CD8-positive, alpha-beta memory T cell (primary cell): ENCODE measurements around the gene MAGEA8. TPM values are rescaled to one million over a fixed set of nuclear protein-coding genes. Genes with fewer than 3 reads are reported as not detected.

ENCODE experiments used
- CTCF ChIA-PET: fragments of 350-600 bp; sonication (Branson Sonifier 250); formaldehyde crosslinking; loops from one replicate; lab custom pipeline; 2021; ENCODE audit warnings: antibody characterized with exemption; lab: Charles Lee
- POLR2A ChIA-PET: fragments of 350-600 bp; sonication (Branson Sonifier 250); formaldehyde crosslinking; loops from one replicate; lab custom pipeline; 2021; ENCODE audit warnings: antibody characterized with exemption; lab: Charles Lee
- DNase-seq, 5 donors: peaks; one replicate each; pipeline versions ENCODE4 v3.0.0 to v3.0.0-alpha.2; 2020 to 2022; ENCODE audit warnings: mixed read lengths in 1 of 5
- H3K27ac ChIP-seq: one replicate; pipeline ENCODE4 v1.7.0; 2013; ENCODE audit warnings: low read depth, mild to moderate bottlenecking, low read length, moderate library complexity
- H3K27me3 ChIP-seq: 2 replicates; pipeline ENCODE4 v1.7.0; 2013; ENCODE audit warnings: low read length, mild to moderate bottlenecking; ENCODE audit not compliant: insufficient read depth, poor library complexity, severe bottlenecking
- H3K36me3 ChIP-seq: 2 replicates; pipeline ENCODE4 v1.7.0; 2013; ENCODE audit warnings: mild to moderate bottlenecking, low read length, moderate library complexity; ENCODE audit not compliant: insufficient read depth
- H3K4me1 ChIP-seq: 2 replicates; pipeline ENCODE4 v1.7.0; 2013; ENCODE audit warnings: mild to moderate bottlenecking, low read length, moderate library complexity; ENCODE audit not compliant: insufficient read depth
- H3K4me3 ChIP-seq: 2 replicates; pipeline ENCODE4 v1.7.0; 2013; ENCODE audit warnings: mild to moderate bottlenecking, low read length
- H3K9me3 ChIP-seq: 2 replicates; pipeline ENCODE4 v1.7.0; 2013; ENCODE audit warnings: mild to moderate bottlenecking, low read length
- H3K27ac Mint-ChIP-seq, 8 donors: one replicate each; pipeline ENCODE4 v1.8.0; 2020 to 2021; ENCODE audit warnings: mixed read lengths in 8 of 8, mild to moderate bottlenecking in 6 of 8, inconsistent platforms in 3 of 8, moderate library complexity in 3 of 8
- H3K27me3 Mint-ChIP-seq, 2 donors: one replicate each; pipeline ENCODE4 v1.8.0; 2020 to 2021; ENCODE audit warnings: mixed read lengths in 2 of 2, mild to moderate bottlenecking in 1 of 2, moderate library complexity in 1 of 2
- H3K36me3 Mint-ChIP-seq, 3 donors: one replicate each; pipeline ENCODE4 v1.8.0; 2020 to 2021; ENCODE audit warnings: mixed read lengths in 3 of 3, inconsistent platforms in 1 of 3, mild to moderate bottlenecking in 1 of 3
- H3K4me1 Mint-ChIP-seq, 3 donors: one replicate each; pipeline ENCODE4 v1.8.0; 2020 to 2021; ENCODE audit warnings: mixed read lengths in 3 of 3, inconsistent platforms in 1 of 3, mild to moderate bottlenecking in 1 of 3
- H3K4me3 Mint-ChIP-seq, 7 donors: one replicate each; pipeline ENCODE4 v1.8.0; 2020 to 2021; ENCODE audit warnings: mixed read lengths in 7 of 7, mild to moderate bottlenecking in 6 of 7, moderate library complexity in 4 of 7, inconsistent platforms in 2 of 7
- H3K9me3 Mint-ChIP-seq, 5 donors: one replicate each; pipeline ENCODE4 v1.8.0; 2020 to 2022; ENCODE audit warnings: mixed read lengths in 5 of 5, mild to moderate bottlenecking in 3 of 5, moderate library complexity in 2 of 5, inconsistent platforms in 1 of 5
- polyA plus RNA-seq: library from polyadenylated mRNA; unstranded; fragments of 300-500 nt; fragmentation: Illumina TruSeq; gene quantifications from one replicate; pipeline ENCODE4 v1.2.3, GENCODE V29; 2021
- total RNA-seq, 2 experiments: library from RNA; stranded (reverse); gene quantifications; one replicate each; pipeline ENCODE4 v1.2.3, GENCODE V29; 2021

MAGEA8 gene
- total and polyA plus RNA-seq, 3 experiments from 2014 or later, result not detected

DNA sequence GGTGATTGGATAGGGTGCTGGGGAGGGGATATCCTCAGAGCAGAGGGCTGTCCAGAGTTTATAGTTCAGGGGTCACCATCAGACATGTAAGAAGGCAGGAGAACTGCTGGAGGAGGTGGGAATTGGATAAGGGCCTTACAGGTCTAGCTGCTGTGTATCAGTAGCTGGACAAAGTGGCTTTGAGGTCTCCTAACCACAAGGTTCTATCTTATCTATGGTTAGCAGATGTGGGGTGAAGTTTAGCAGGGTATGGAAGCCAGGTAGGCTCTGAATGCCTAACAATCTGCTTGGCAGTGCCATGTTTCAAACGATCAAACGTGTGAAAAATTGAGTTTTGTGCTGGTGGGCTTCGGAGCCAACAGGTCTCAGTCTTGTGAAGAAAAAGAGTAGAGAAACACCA, 32.1 kb upstream of the MAGEA8 start:
- Mint-ChIP-seq H3K27me3 (peaks cover 0 to 13% of the 10 kb centered on the region in 2 donors), H3K9me3 (peaks cover 0 to 3% (median 0%) of the 10 kb centered on the region in 5 donors), H3K4me1 (no peaks in the 10 kb centered on the region), H3K27ac (no peak overlapping the region), H3K36me3 (no peaks in the 10 kb centered on the region), H3K4me3 (no peak overlapping the region)
- H3K9me3 ChIP-seq, result no peaks in the 10 kb centered on the region
- POLR2A ChIA-PET, result no interaction called here
- H3K27me3 ChIP-seq, result no peaks in the 10 kb centered on the region
- no peaks in the 10 kb centered on the region for H3K36me3 ChIP-seq
- no peak for DNase-seq
- CTCF ChIA-PET, result no interaction called here
- H3K27ac ChIP-seq, result no peak overlapping the region
- H3K4me3 ChIP-seq, result no peak overlapping the region
- H3K4me1 ChIP-seq, result no peaks in the 10 kb centered on the region

DNA sequence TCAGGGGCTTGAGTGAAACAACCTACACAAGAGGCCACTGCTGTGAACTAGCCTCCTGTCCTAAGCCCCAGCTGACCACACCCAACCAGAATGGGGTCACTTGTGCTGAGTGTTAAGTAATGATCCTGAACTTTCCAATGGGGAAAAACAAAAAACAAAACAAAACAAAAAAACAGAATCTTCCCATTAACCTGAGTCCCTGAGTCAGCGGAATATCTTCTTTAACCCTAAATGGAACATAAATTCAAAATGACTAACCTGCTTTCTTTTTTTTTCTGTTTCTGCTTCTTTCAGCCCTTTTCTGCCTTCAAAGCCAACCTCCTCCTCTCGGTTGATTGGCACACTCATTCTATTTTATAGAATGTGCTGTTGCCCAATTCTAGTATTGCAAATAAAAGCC, 31.2 kb upstream of the MAGEA8 start:
- peaks cover 0 to 15% of the 10 kb centered on the region in 2 donors for H3K27me3 Mint-ChIP-seq
- H3K36me3 Mint-ChIP-seq, result no peaks in the 10 kb centered on the region
- no peak for DNase-seq
- Histone ChIP-seq H3K27me3 (no peaks in the 10 kb centered on the region), H3K27ac (no peak overlapping the region), H3K36me3 (no peaks in the 10 kb centered on the region), H3K4me3 (no peak overlapping the region), H3K9me3 (no peaks in the 10 kb centered on the region), H3K4me1 (no peaks in the 10 kb centered on the region)
- ChIA-PET CTCF (no interaction called here), POLR2A (no interaction called here)
- no peak overlapping the region for H3K4me3 Mint-ChIP-seq
- no peaks in the 10 kb centered on the region for H3K4me1 Mint-ChIP-seq
- H3K9me3 Mint-ChIP-seq, result peaks cover 0 to 3% (median 0%) of the 10 kb centered on the region in 5 donors
- H3K27ac Mint-ChIP-seq, result no peak overlapping the region

DNA sequence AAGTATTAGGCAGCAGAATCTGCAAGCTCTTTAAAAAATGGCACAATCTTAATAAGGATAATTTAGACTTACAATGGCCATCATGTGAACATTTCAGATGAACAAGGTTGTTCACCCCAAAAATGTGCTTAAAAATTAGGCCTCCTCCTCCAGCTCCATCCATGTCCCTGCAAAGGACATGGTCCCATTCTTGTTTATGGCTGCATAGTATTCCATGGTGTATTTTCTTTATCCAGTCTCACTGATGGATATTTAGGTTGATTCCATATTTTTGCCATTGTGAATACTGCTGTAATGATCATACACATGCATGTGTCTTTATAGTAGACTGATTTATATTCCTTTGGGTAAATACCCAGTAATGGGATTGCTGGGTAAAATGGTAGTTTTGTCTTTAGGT, 29.1 kb upstream of the MAGEA8 start:
- Mint-ChIP-seq H3K36me3 (no peaks in the 10 kb centered on the region), H3K27ac (no peak overlapping the region), H3K4me1 (no peaks in the 10 kb centered on the region), H3K4me3 (no peak overlapping the region), H3K27me3 (peaks cover 0 to 11% of the 10 kb centered on the region in 2 donors), H3K9me3 (no peaks in the 10 kb centered on the region)
- H3K27me3 ChIP-seq, result no peaks in the 10 kb centered on the region
- no peaks in the 10 kb centered on the region for H3K9me3 ChIP-seq
- DNase-seq, result no peak
- no peaks in the 10 kb centered on the region for H3K4me1 ChIP-seq
- ChIA-PET POLR2A (no interaction called here), CTCF (no interaction called here)
- H3K36me3 ChIP-seq, result no peaks in the 10 kb centered on the region
- no peak overlapping the region for H3K4me3 ChIP-seq
- no peak overlapping the region for H3K27ac ChIP-seq

DNA sequence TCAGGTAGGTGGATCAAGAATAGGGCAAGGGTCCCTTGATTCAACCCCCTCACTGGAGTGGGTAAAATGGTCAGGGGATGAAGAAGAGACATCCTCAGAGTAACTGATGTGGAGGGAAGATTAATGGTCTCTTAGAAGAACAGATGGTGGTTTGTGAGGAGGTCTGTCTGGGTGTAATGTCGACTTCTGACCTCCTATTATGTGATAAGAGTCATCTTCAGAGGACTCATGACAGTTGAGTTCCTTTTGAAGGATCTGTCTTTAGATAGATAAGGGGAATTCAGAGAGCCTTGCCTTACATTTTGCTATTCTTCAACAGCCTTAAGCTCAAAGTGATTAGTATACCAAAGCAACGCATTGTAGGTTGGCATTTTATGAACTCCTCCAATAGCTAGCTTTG, 27.1 kb upstream of the MAGEA8 start:
- Mint-ChIP-seq H3K36me3 (no peaks in the 10 kb centered on the region), H3K27me3 (peaks cover 0 to 14% of the 10 kb centered on the region in 2 donors), H3K4me1 (peaks cover 0 to 5% (median 0%) of the 10 kb centered on the region in 3 donors), H3K27ac (no peak overlapping the region), H3K4me3 (no peak overlapping the region), H3K9me3 (no peaks in the 10 kb centered on the region)
- H3K4me3 ChIP-seq, result no peak overlapping the region
- ChIA-PET CTCF (no interaction called here), POLR2A (no interaction called here)
- H3K27ac ChIP-seq, result no peak overlapping the region
- no peaks in the 10 kb centered on the region for H3K36me3 ChIP-seq
- H3K4me1 ChIP-seq, result no peaks in the 10 kb centered on the region
- no peaks in the 10 kb centered on the region for H3K9me3 ChIP-seq
- H3K27me3 ChIP-seq, result no peaks in the 10 kb centered on the region
- DNase-seq, result no peak

DNA sequence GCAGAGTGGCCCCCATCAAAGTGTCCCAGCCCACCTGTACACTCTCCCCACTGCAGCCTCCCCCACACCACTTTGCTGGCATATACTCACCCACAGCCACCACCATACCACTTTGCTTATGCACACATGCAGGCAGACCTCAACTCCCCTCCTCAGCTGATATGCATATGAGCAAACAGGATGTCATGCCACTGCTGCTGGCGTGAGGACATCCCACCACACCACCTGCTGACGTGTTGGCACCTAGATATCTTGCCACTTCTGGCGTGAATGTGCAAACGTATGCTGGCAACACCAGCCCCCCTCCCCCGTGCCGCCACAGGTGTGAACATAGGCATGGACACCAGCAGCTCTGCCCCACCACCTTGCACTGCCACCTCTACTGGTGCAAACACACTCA, 22.4 kb upstream of the MAGEA8 start:
- Mint-ChIP-seq H3K36me3 (peaks cover 0 to 13% (median 0%) of the 10 kb centered on the region in 3 donors), H3K4me3 (no peak overlapping the region), H3K27me3 (peaks cover 10 to 14% of the 10 kb centered on the region in 2 donors), H3K9me3 (peaks cover 0 to 17% (median 11%) of the 10 kb centered on the region in 5 donors), H3K4me1 (peaks cover 0 to 5% (median 0%) of the 10 kb centered on the region in 3 donors), H3K27ac (peak overlapping the region in 2 of 8 donors; percentile 7 to 78)
- DNase-seq, result peak in 1 of 5 donors; percentile 16
- H3K4me3 ChIP-seq, result no peak overlapping the region
- ChIA-PET CTCF (no interaction called here), POLR2A (no interaction called here)
- no peaks in the 10 kb centered on the region for H3K9me3 ChIP-seq
- H3K4me1 ChIP-seq, result no peaks in the 10 kb centered on the region
- H3K27ac ChIP-seq, result no peak overlapping the region
- H3K27me3 ChIP-seq, result no peaks in the 10 kb centered on the region
- no peaks in the 10 kb centered on the region for H3K36me3 ChIP-seq

DNA sequence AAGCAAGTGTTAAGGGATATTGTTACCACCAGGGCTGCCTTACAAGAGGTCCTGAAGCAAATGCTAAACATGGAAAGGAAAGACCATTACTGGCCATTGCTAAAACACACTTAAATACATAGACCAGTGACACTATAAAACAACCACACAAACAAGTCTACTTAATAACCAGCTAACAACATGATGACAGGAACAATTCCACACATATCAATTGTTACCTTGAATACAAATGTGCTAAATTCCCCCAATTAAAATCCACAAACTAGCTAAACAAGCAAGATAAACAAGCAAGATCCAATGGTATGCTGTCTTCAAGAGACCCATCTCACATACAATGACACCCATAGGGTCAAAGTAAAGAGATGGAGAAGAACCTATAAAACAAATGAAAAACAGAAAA, 20.5 kb upstream of the MAGEA8 start:
- no peak for DNase-seq
- Histone ChIP-seq H3K27me3 (no peaks in the 10 kb centered on the region), H3K36me3 (no peaks in the 10 kb centered on the region), H3K4me1 (no peaks in the 10 kb centered on the region), H3K9me3 (no peaks in the 10 kb centered on the region), H3K4me3 (no peak overlapping the region), H3K27ac (no peak overlapping the region)
- Mint-ChIP-seq H3K4me1 (peaks cover 0 to 5% (median 0%) of the 10 kb centered on the region in 3 donors), H3K27me3 (peaks cover 10 to 13% of the 10 kb centered on the region in 2 donors), H3K36me3 (peaks cover 0 to 13% (median 0%) of the 10 kb centered on the region in 3 donors), H3K4me3 (no peak overlapping the region), H3K27ac (no peak overlapping the region), H3K9me3 (peaks cover 0 to 17% (median 11%) of the 10 kb centered on the region in 5 donors)
- POLR2A ChIA-PET, result no interaction called here
- CTCF ChIA-PET, result no interaction called here

DNA sequence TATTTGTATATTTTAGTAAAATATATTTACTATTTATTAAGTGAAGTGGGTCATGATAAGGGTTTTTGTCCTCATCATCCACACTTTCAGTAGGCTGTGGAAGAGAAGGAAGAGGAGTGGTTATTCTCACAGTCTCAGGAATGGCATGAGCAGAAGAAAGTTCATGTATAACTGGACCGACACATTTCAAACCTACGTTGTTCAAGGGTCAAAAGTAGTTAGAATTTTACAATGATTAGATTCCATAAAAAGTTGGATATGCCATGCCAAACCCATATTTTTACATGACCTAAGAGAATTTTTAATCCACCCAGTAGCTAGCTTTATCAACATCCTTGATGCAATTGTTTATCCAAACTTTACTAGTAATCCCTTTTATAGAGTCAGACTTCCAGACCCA, 15.6 kb upstream of the MAGEA8 start:
- Mint-ChIP-seq H3K4me3 (no peak overlapping the region), H3K27me3 (peaks cover 5 to 9% of the 10 kb centered on the region in 2 donors), H3K27ac (no peak overlapping the region), H3K36me3 (peaks cover 0 to 3% (median 0%) of the 10 kb centered on the region in 3 donors), H3K9me3 (peaks cover 0 to 6% (median 2%) of the 10 kb centered on the region in 5 donors), H3K4me1 (no peaks in the 10 kb centered on the region)
- Histone ChIP-seq H3K27ac (no peak overlapping the region), H3K4me1 (no peaks in the 10 kb centered on the region), H3K4me3 (no peak overlapping the region), H3K36me3 (no peaks in the 10 kb centered on the region), H3K27me3 (no peaks in the 10 kb centered on the region), H3K9me3 (no peaks in the 10 kb centered on the region)
- POLR2A ChIA-PET, result no interaction called here
- CTCF ChIA-PET, result no interaction called here
- DNase-seq, result no peak

DNA sequence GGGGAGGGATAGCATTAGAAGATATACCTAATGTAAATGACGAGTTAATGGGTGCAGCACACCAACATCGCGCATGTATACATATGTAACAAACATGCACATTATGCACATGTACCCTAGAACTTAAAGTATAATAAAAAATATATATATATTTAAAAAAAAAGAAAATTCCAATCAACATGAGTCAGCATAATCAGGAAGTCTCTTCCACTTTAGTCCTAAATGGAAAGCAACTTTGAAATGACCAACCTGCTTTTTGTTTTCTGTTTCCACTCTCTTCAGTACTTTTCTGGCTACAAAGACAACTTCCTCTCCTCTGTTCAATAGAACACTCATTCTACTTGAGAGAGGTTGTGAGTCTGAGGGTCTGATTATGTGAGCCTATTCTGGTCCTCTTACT, 13.5 kb upstream of the MAGEA8 start:
- Histone ChIP-seq H3K27me3 (no peaks in the 10 kb centered on the region), H3K4me1 (no peaks in the 10 kb centered on the region), H3K27ac (no peak overlapping the region), H3K4me3 (no peak overlapping the region), H3K9me3 (no peaks in the 10 kb centered on the region), H3K36me3 (no peaks in the 10 kb centered on the region)
- no peak for DNase-seq
- POLR2A ChIA-PET, result no interaction called here
- Mint-ChIP-seq H3K9me3 (no peaks in the 10 kb centered on the region), H3K4me1 (peaks cover 0 to 7% (median 4%) of the 10 kb centered on the region in 3 donors), H3K4me3 (no peak overlapping the region), H3K36me3 (no peaks in the 10 kb centered on the region), H3K27me3 (peaks cover 0 to 7% of the 10 kb centered on the region in 2 donors), H3K27ac (no peak overlapping the region)
- CTCF ChIA-PET, result no interaction called here
